CD4-positive, alpha-beta T cell (primary cell): ENCODE results near the gene BAAT. TPM values are rescaled to one million over a fixed set of nuclear protein-coding genes. Genes with fewer than 3 reads are reported as not detected.

Source experiments
- ATAC-seq: fragments of 200-7000 bp; cut with Tn5 transposase; one replicate; pipeline ENCODE4 v1.10.0; 2022; ENCODE audit warnings: mild to moderate bottlenecking; ENCODE audit not compliant: poor library complexity
- CTCF ChIA-PET: fragments of 350-600 bp; sonication (Branson Sonifier 250); formaldehyde crosslinking; loops from one replicate; lab custom pipeline; 2021; ENCODE audit warnings: antibody characterized with exemption, inconsistent platforms; lab: Charles Lee
- POLR2A ChIA-PET: fragments of 350-600 bp; sonication (Branson Sonifier 250); formaldehyde crosslinking; loops from one replicate; lab custom pipeline; 2021; ENCODE audit warnings: antibody characterized with exemption, inconsistent platforms; lab: Charles Lee
- DNase-seq, 14 experiments: peaks; one replicate each; pipeline ENCODE4 v3.0.0-alpha.2; 2013 to 2020; ENCODE audit warnings: mixed read lengths in 2 of 14
- H3K27ac ChIP-seq, 2 donors: one replicate each; pipeline versions ENCODE4 v1.5.1 to v1.7.0; 2013; ENCODE audit warnings: low read length in 2 of 2, low read depth in 1 of 2, mild to moderate bottlenecking in 1 of 2
- H3K27me3 ChIP-seq, 2 experiments: 1 replicate in 1 of 2; 2 replicates in 1 of 2; pipeline versions ENCODE4 v1.6.1 to v1.7.0; 2013; ENCODE audit warnings: low read length in 2 of 2, control low read depth in 1 of 2, mild to moderate bottlenecking in 1 of 2, moderate library complexity in 1 of 2; ENCODE audit not compliant: insufficient read depth in 2 of 2, control insufficient read depth in 1 of 2
- H3K36me3 ChIP-seq: one replicate; pipeline ENCODE4 v1.6.1; 2013; ENCODE audit warnings: low read length, control low read depth; ENCODE audit not compliant: insufficient read depth
- H3K4me1 ChIP-seq: one replicate; pipeline ENCODE4 v1.6.1; 2013; ENCODE audit warnings: low read length, control low read depth; ENCODE audit not compliant: insufficient read depth
- H3K4me3 ChIP-seq: one replicate; pipeline ENCODE4 v1.5.1; 2013; ENCODE audit warnings: mild to moderate bottlenecking, low read length, moderate library complexity
- H3K9me3 ChIP-seq, 2 experiments: 1 replicate in 1 of 2; 2 replicates in 1 of 2; pipeline versions ENCODE4 v1.6.1 to v1.7.0; 2013; ENCODE audit warnings: low read length in 2 of 2, mild to moderate bottlenecking in 2 of 2, control low read depth in 1 of 2, moderate library complexity in 1 of 2; ENCODE audit not compliant: control insufficient read depth in 1 of 2, insufficient read depth in 1 of 2
- H3K27ac Mint-ChIP-seq: one replicate; pipeline ENCODE4 v1.8.0; 2020; ENCODE audit warnings: mixed read lengths
- H3K27me3 Mint-ChIP-seq: one replicate; pipeline ENCODE4 v1.8.0; 2021; ENCODE audit warnings: mixed read lengths
- H3K36me3 Mint-ChIP-seq: one replicate; pipeline ENCODE4 v1.8.0; 2021; ENCODE audit warnings: low read depth, mixed read lengths
- H3K4me1 Mint-ChIP-seq: one replicate; pipeline ENCODE4 v1.8.0; 2021; ENCODE audit warnings: low read depth, mixed read lengths
- H3K4me3 Mint-ChIP-seq: one replicate; pipeline ENCODE4 v1.8.0; 2020; ENCODE audit warnings: mild to moderate bottlenecking, mixed read lengths
- H3K9me3 Mint-ChIP-seq: one replicate; pipeline ENCODE4 v1.8.0; 2020; ENCODE audit warnings: mixed read lengths
- intact Hi-C, 2 experiments: fragments of 100-400 bp; cut with DNase I in 1 of 2; cut with micrococcal nuclease in 1 of 2; formaldehyde crosslinking; loops; one replicate each; pipeline versions ENCODE4 v1.15.1 to v1.9.0; 2023 to 2025; cut with DNase I, micrococcal nuclease
- total RNA-seq, 174 experiments: library from RNA in 2 of 174; stranded (reverse) in 2 of 174; gene quantifications; one replicate each; pipeline ENCODE4 v1.2.3 and lab custom pipeline; 2021 to 2026
- TF ChIP-seq, protein P1 (sequence below): fragments of 200-600 bp; IDR thresholded peaks from one replicate; pipeline ENCODE4 v1.8.0; 2022; ENCODE audit warnings: antibody characterized with exemption, mild to moderate bottlenecking

Gene BAAT
- total RNA-seq, 2 experiments from 2014 or later = not detected

DNA sequence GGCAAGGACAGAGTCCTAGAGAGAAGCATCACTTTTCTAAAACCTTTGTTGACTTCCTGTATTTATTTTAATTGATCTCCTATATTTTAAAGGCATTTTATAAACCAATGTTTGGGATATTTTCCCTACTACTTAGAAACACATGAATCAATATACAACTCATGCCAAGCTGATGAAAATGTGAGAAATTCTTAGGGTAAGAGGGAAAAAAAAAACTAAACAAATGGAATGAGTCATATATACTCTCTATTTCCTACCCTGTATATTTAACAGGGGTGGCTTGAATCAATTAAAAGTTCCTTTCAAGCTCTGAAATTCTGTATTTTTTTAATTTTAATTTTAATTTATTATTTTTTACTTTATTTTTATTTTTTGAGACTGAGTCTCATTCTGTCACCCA lies 19.6 kb downstream of the BAAT start:
- no peak for ATAC-seq
- Mint-ChIP-seq H3K36me3 (no peaks in the 10 kb centered on the region), H3K4me3 (no peak overlapping the region), H3K9me3 (no peaks in the 10 kb centered on the region), H3K4me1 (no peaks in the 10 kb centered on the region), H3K27me3 (peaks cover 25% of the 10 kb centered on the region), H3K27ac (no peak overlapping the region)
- Histone ChIP-seq H3K27ac (no peak overlapping the region), H3K27me3 (peaks cover 0 to 2% of the 10 kb centered on the region in 2 experiments), H3K9me3 (no peaks in the 10 kb centered on the region), H3K4me3 (no peak overlapping the region), H3K36me3 (no peaks in the 10 kb centered on the region), H3K4me1 (no peaks in the 10 kb centered on the region)
- intact Hi-C loops = no loop called here
- CTCF ChIA-PET = no interaction called here
- POLR2A ChIA-PET = no interaction called here
- TF ChIP-seq, protein P1, sequence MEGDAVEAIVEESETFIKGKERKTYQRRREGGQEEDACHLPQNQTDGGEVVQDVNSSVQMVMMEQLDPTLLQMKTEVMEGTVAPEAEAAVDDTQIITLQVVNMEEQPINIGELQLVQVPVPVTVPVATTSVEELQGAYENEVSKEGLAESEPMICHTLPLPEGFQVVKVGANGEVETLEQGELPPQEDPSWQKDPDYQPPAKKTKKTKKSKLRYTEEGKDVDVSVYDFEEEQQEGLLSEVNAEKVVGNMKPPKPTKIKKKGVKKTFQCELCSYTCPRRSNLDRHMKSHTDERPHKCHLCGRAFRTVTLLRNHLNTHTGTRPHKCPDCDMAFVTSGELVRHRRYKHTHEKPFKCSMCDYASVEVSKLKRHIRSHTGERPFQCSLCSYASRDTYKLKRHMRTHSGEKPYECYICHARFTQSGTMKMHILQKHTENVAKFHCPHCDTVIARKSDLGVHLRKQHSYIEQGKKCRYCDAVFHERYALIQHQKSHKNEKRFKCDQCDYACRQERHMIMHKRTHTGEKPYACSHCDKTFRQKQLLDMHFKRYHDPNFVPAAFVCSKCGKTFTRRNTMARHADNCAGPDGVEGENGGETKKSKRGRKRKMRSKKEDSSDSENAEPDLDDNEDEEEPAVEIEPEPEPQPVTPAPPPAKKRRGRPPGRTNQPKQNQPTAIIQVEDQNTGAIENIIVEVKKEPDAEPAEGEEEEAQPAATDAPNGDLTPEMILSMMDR = no peak
- no peak for DNase-seq

DNA sequence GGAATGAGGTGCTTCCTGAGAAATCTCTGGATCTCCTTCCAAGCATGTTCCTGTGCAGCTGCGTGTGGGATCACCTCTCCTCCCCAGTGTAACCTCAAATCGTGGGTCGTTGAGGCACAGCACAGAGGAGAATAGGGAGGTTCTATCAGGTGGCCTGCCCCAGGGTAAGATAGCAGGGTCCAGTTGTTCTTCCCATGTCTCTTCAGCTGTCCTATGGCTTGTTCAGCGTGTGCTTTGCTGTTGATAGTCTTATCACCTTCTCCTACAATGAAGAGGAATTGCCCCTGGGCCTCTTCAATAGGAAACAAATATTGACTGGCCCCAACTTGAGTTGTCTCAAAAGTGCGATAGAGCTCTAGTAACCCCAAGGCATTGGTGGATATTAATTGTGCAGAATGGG lies 22.4 kb downstream of the BAAT start:
- no peak overlapping the region for H3K4me3 ChIP-seq
- TF ChIP-seq, protein P1 = no peak
- H3K9me3 Mint-ChIP-seq = no peaks in the 10 kb centered on the region
- H3K4me1 ChIP-seq = no peaks in the 10 kb centered on the region
- no peaks in the 10 kb centered on the region for H3K9me3 ChIP-seq
- H3K4me3 Mint-ChIP-seq = no peak overlapping the region
- ChIA-PET CTCF (no interaction called here), POLR2A (no interaction called here)
- H3K36me3 ChIP-seq = no peaks in the 10 kb centered on the region
- no peak overlapping the region for H3K27ac ChIP-seq
- no peak overlapping the region for H3K27ac Mint-ChIP-seq
- H3K27me3 ChIP-seq = peaks cover 0 to 2% of the 10 kb centered on the region in 2 experiments
- H3K36me3 Mint-ChIP-seq = no peaks in the 10 kb centered on the region
- H3K4me1 Mint-ChIP-seq = no peaks in the 10 kb centered on the region
- peaks cover 21% of the 10 kb centered on the region for H3K27me3 Mint-ChIP-seq
- ATAC-seq (no peak), DNase-seq (no peak)
- intact Hi-C loops = no loop called here

DNA sequence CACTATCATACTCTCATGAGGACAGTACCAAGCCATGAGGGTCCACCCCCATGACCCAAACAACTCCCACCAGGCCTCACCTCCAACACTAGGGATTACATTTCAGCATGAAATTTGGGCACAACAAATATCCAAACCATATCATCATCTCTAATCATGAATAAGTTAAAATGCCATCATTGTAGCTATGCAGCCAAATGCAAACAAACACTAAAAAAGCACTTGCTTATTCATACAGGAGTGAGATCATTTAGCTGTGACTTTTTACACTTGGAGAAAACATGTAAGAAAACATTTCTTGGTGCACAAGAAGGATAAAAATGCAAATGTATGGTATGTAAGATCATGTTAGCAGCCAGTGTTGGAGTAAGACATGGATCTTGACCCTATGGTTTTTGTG lies 24.2 kb downstream of the BAAT start:
- no peaks in the 10 kb centered on the region for H3K4me1 ChIP-seq
- ChIA-PET POLR2A (no interaction called here), CTCF (no interaction called here)
- no peak overlapping the region for H3K4me3 ChIP-seq
- Mint-ChIP-seq H3K9me3 (no peaks in the 10 kb centered on the region), H3K4me1 (no peaks in the 10 kb centered on the region), H3K27ac (no peak overlapping the region), H3K36me3 (no peaks in the 10 kb centered on the region), H3K27me3 (peaks cover 11% of the 10 kb centered on the region), H3K4me3 (no peak overlapping the region)
- intact Hi-C loops = no loop called here
- TF ChIP-seq, protein P1 = no peak
- no peaks in the 10 kb centered on the region for H3K36me3 ChIP-seq
- no peak for ATAC-seq
- H3K9me3 ChIP-seq = peaks cover 0 to 3% of the 10 kb centered on the region in 2 experiments
- no peak for DNase-seq
- H3K27ac ChIP-seq = no peak overlapping the region
- H3K27me3 ChIP-seq = peaks cover 0 to 2% of the 10 kb centered on the region in 2 experiments
